H1 (cell line): ENCODE results near the gene CLCA4. TPM values are rescaled to one million over a fixed set of nuclear protein-coding genes. Genes with fewer than 3 reads are reported as not detected.

Source experiments
- CTCF ChIA-PET: fragments of 300-600 bp; sonication (Branson Sonifier 250); formaldehyde crosslinking; loops from one replicate; lab custom pipeline; 2021; ENCODE audit not compliant: partially characterized antibody; lab: Charles Lee
- POLR2A ChIA-PET: fragments of 300-600 bp; sonication (Branson Sonifier 250); formaldehyde crosslinking; loops from one replicate; lab custom pipeline; 2021; ENCODE audit warnings: inconsistent platforms; ENCODE audit not compliant: partially characterized antibody; lab: Charles Lee
- DNase-seq, 2 experiments: peaks; one replicate each; pipeline versions ENCODE4 v3.0.0 to v3.0.0-alpha.2; 2010 to 2022; ENCODE audit warnings: low spot score in 2 of 2, low read depth in 1 of 2, mixed read lengths in 1 of 2
- FAIRE-seq: peaks from 2 replicates; lab custom pipeline; 2011; peaks lifted over from hg19 to GRCh38; lab: Jason Lieb, UNC
- H2AFZ ChIP-seq: 2 replicates; pipeline ENCODE4 v1.8.1; 2012; ENCODE audit warnings: low read length, inconsistent platforms
- H2AK5ac ChIP-seq: 2 replicates; pipeline ENCODE4 v1.6.1; 2013; ENCODE audit warnings: low read depth, low read length
- H2BK120ac ChIP-seq: replicated peaks from 2 replicates; pipeline ENCODE3; 2013; ENCODE audit warnings: low read depth, low read length, inconsistent platforms
- H2BK12ac ChIP-seq: 2 replicates; pipeline ENCODE4 v1.6.1; 2013; ENCODE audit warnings: low read depth, low read length
- H2BK15ac ChIP-seq: 2 replicates; pipeline ENCODE4 v1.6.1; 2013; ENCODE audit warnings: low read length
- H2BK20ac ChIP-seq: 2 replicates; pipeline ENCODE4 v1.6.1; 2013; ENCODE audit warnings: low read length
- H2BK5ac ChIP-seq: 2 replicates; pipeline ENCODE4 v1.6.1; 2013; ENCODE audit warnings: low read depth, low read length
- H3K14ac ChIP-seq: 2 replicates; pipeline ENCODE4 v1.6.1; 2013; ENCODE audit warnings: inconsistent platforms; ENCODE audit not compliant: insufficient read length
- H3K18ac ChIP-seq: 2 replicates; pipeline ENCODE4 v1.6.1; 2013; ENCODE audit warnings: low read length; ENCODE audit errors: extremely low read depth
- H3K23ac ChIP-seq: 2 replicates; pipeline ENCODE4 v1.6.1; 2013; ENCODE audit warnings: inconsistent platforms; ENCODE audit not compliant: insufficient read length
- H3K23me2 ChIP-seq: 2 replicates; pipeline ENCODE4 v1.6.1; 2013; ENCODE audit warnings: low read depth, low read length
- H3K27ac ChIP-seq: 2 replicates; pipeline ENCODE4 v1.6.1; 2011; ENCODE audit warnings: low read depth, low read length, inconsistent platforms
- H3K27me3 ChIP-seq, 4 experiments: replicated peaks in 1 of 4; 1 replicate in 1 of 4; 2 replicates in 3 of 4; pipeline versions ENCODE4 v1.6.1 to v1.8.1; 2011 to 2013; ENCODE audit warnings: low read length in 3 of 4, mild to moderate bottlenecking in 3 of 4, inconsistent platforms in 2 of 4, mixed read lengths in 2 of 4, moderate library complexity in 1 of 4; ENCODE audit not compliant: control insufficient read depth in 3 of 4, insufficient read depth in 3 of 4; ENCODE audit errors: extremely low read depth in 1 of 4
- H3K36me3 ChIP-seq, 4 experiments: 2 replicates each; pipeline versions ENCODE4 v1.6.1 to v1.8.1; 2011 to 2013; ENCODE audit warnings: mild to moderate bottlenecking in 4 of 4, low read length in 3 of 4, moderate library complexity in 2 of 4, control low read depth in 1 of 4, inconsistent platforms in 1 of 4; ENCODE audit not compliant: insufficient read depth in 4 of 4, control insufficient read depth in 2 of 4
- H3K4ac ChIP-seq: replicated peaks from 2 replicates; pipeline ENCODE3; 2013; ENCODE audit warnings: low read length, low read depth, mixed read lengths, inconsistent platforms; ENCODE audit not compliant: insufficient read length
- H3K4me1 ChIP-seq, 4 experiments: replicated peaks in 1 of 4; 1 replicate in 1 of 4; 2 replicates in 3 of 4; pipeline versions ENCODE4 v1.6.1 to v1.8.1; 2011 to 2013; ENCODE audit warnings: low read length in 3 of 4, inconsistent platforms in 2 of 4, mixed read lengths in 1 of 4; ENCODE audit not compliant: insufficient read depth in 4 of 4, control insufficient read depth in 3 of 4
- H3K4me2 ChIP-seq, 2 experiments: 2 replicates each; pipeline versions ENCODE4 v1.6.1 to v1.8.1; 2011 to 2013; ENCODE audit warnings: low read depth in 2 of 2, low read length in 2 of 2, control low read depth in 1 of 2, inconsistent platforms in 1 of 2, mild to moderate bottlenecking in 1 of 2; ENCODE audit not compliant: insufficient read depth in 1 of 2
- H3K4me3 ChIP-seq, 4 experiments: fragments of 200-600, 300-600 bp in 1 of 4; sonication (generic), shearing (Covaris generic), sonication (Bioruptor Twin) in 1 of 4; 2 replicates each; pipeline versions ENCODE4 v1.5.1 to v1.8.1; 2011 to 2016; ENCODE audit warnings: low read length in 4 of 4, low read depth in 3 of 4, control low read depth in 2 of 4, inconsistent platforms in 2 of 4, mild to moderate bottlenecking in 2 of 4, mixed read lengths in 1 of 4, moderate library complexity in 1 of 4; ENCODE audit not compliant: insufficient read depth in 2 of 4; ENCODE audit errors: extremely low read depth in 1 of 4
- H3K56ac ChIP-seq: replicated peaks from 2 replicates; pipeline ENCODE3; 2013; ENCODE audit warnings: low read depth, mild to moderate bottlenecking, mixed read lengths, low read length, inconsistent platforms; ENCODE audit not compliant: insufficient read length
- H3K79me1 ChIP-seq: 2 replicates; pipeline ENCODE4 v1.6.1; 2013; ENCODE audit warnings: low read depth, low read length, control low read depth
- H3K79me2 ChIP-seq, 2 experiments: 2 replicates each; pipeline versions ENCODE4 v1.6.1 to v1.8.1; 2012 to 2013; ENCODE audit warnings: low read length in 2 of 2, mild to moderate bottlenecking in 2 of 2, inconsistent platforms in 1 of 2; ENCODE audit not compliant: insufficient read depth in 2 of 2, control insufficient read depth in 1 of 2
- H3K9ac ChIP-seq, 4 experiments: replicated peaks in 1 of 4; 1 replicate in 1 of 4; 2 replicates in 3 of 4; pipeline versions ENCODE4 v1.6.1 to v1.8.1; 2011 to 2013; ENCODE audit warnings: low read depth in 3 of 4, low read length in 3 of 4, control low read depth in 2 of 4, mild to moderate bottlenecking in 2 of 4, moderate library complexity in 2 of 4, inconsistent platforms in 1 of 4; ENCODE audit errors: extremely low read depth in 1 of 4
- H3K9me3 ChIP-seq, 2 experiments: 2 replicates each; pipeline versions ENCODE4 v1.6.1 to v1.8.1; 2012 to 2013; ENCODE audit warnings: mild to moderate bottlenecking in 2 of 2, moderate library complexity in 2 of 2, control low read depth in 1 of 2, inconsistent platforms in 1 of 2, low read depth in 1 of 2, low read length in 1 of 2, mixed read lengths in 1 of 2; ENCODE audit not compliant: insufficient read depth in 2 of 2
- H4K20me1 ChIP-seq, 2 experiments: replicated peaks in 1 of 2; 2 replicates each; pipeline versions ENCODE3 to v1.8.1; 2011 to 2013; ENCODE audit warnings: inconsistent platforms in 2 of 2, low read length in 2 of 2, mild to moderate bottlenecking in 1 of 2; ENCODE audit not compliant: insufficient read depth in 2 of 2, control insufficient read depth in 1 of 2
- H4K5ac ChIP-seq: 2 replicates; pipeline ENCODE4 v1.6.1; 2013; ENCODE audit warnings: low read length, low read depth, mixed read lengths, inconsistent platforms; ENCODE audit not compliant: insufficient read length
- H4K8ac ChIP-seq: 2 replicates; pipeline ENCODE4 v1.8.0; 2013; ENCODE audit warnings: mild to moderate bottlenecking, moderate library complexity, low read length, inconsistent platforms; ENCODE audit not compliant: insufficient read depth; ENCODE audit errors: extremely low read depth
- H4K91ac ChIP-seq: replicated peaks from 2 replicates; pipeline ENCODE3; 2013; ENCODE audit warnings: low read length, mixed read lengths, inconsistent platforms; ENCODE audit not compliant: insufficient read length
- CBX5 ChIP-seq: fragments of 300-800, 300-1000 bp; sonication (generic); IDR thresholded peaks from 2 replicates; pipeline ENCODE4 v1.7.1; 2016; ENCODE audit warnings: antibody characterized with exemption, low read length, low read depth
- CHD1 ChIP-seq: IDR thresholded peaks from 2 replicates; pipeline ENCODE4 v1.6.1; 2012; ENCODE audit warnings: low read depth, low read length, improper control_type of control experiment
- GTF2F1 ChIP-seq: IDR thresholded peaks from 2 replicates; pipeline ENCODE4 v1.6.1; 2012; ENCODE audit warnings: low read depth, low read length, improper control_type of control experiment, borderline replicate concordance
- NANOG ChIP-seq: IDR thresholded peaks from 2 replicates; pipeline ENCODE4 v1.6.1; 2011; ENCODE audit warnings: low read length, low read depth, mild to moderate bottlenecking, inconsistent platforms; ENCODE audit not compliant: insufficient read depth, poor library complexity, severe bottlenecking
- RNF2 ChIP-seq: fragments of 200-900, 300-1000 bp; sonication (generic); IDR thresholded peaks from 2 replicates; pipeline ENCODE4 v1.7.1; 2016; ENCODE audit warnings: borderline replicate concordance, low read depth, mild to moderate bottlenecking, antibody characterized with exemption, low read length; ENCODE audit not compliant: poor library complexity, severe bottlenecking; ENCODE audit errors: missing control alignments
- SIN3A ChIP-seq, 2 experiments: IDR thresholded peaks in 1 of 2; conservative IDR thresholded peaks in 1 of 2; 2 replicates each; pipeline ENCODE4 v1.6.1; 2011 to 2012; ENCODE audit warnings: low read length in 2 of 2, improper control_type of control experiment in 1 of 2, low read depth in 1 of 2, mild to moderate bottlenecking in 1 of 2
- SP4 ChIP-seq: IDR thresholded peaks from 2 replicates; pipeline ENCODE4 v1.6.1; 2012; ENCODE audit warnings: low read length, inconsistent platforms
- WGBS, 2 experiments: shearing (Covaris generic) in 1 of 2; methylation state at CpG; one replicate each; pipeline versions ENCODE4 v1.1.6 to v1.1.7; 2013 to 2015; ENCODE audit warnings: low lambda C conversion rate in 2 of 2, mixed read lengths in 2 of 2, inconsistent platforms in 1 of 2, low coverage in 1 of 2, missing lambda C conversion rate in 1 of 2; ENCODE audit not compliant: insufficient replicate concordance in 2 of 2, insufficient coverage in 1 of 2, insufficient read length in 1 of 2; ENCODE audit errors: extremely low coverage in 1 of 2, missing lambda C conversion rate in 1 of 2; 5-methylcytosine and 5-hydroxymethylcytosine counted together
- polyA plus RNA-seq, 7 experiments: library from polyadenylated mRNA; depleted of rRNA in 3 of 7; stranded (reverse) in 5 of 7; unstranded in 2 of 7; fragments of >200 nt in 5 of 7; fragments of 200-250 nt in 2 of 7; gene quantifications; 1 replicate in 5 of 7; 2 replicates in 1 of 7; 4 replicates in 1 of 7; pipeline versions ENCODE4 v1.2.1 to v1.2.3, GENCODE V29; 2011 to 2013; ENCODE audit warnings: missing spikeins in 2 of 7, mixed read lengths in 2 of 7
- total RNA-seq: library from RNA; stranded (reverse); fragmentation: NEBNext Ultra II Directional; extraction: Animal tissue kit (Norgen Biotek cat#: 25700); gene quantifications from 2 replicates; pipeline ENCODE4 v1.2.1, GENCODE V29; 2021

Gene CLCA4
- total and polyA plus RNA-seq, 2 of the 8 experiments (the other 6 are each of a cell fraction or from before 2014, with no cell fraction given), result not detected

- Histone ChIP-seq H3K4me3 (no peak overlapping the region), H3K23me2 (no peaks in the 10 kb centered on the region), H3K4ac (no peak overlapping the region), H3K27ac (no peak overlapping the region), H3K56ac (no peak overlapping the region), H3K14ac (no peak overlapping the region), H4K8ac (no peak overlapping the region), H2BK15ac (no peak overlapping the region), H2BK12ac (no peak overlapping the region), H4K20me1 (no peaks in the 10 kb centered on the region), H3K18ac (no peak overlapping the region), H3K9ac (no peak overlapping the region), H2BK5ac (no peak overlapping the region), H3K27me3 (no peaks in the 10 kb centered on the region), H3K36me3 (no peaks in the 10 kb centered on the region), H3K9me3 (no peaks in the 10 kb centered on the region), H3K23ac (no peak overlapping the region), H2AFZ (no peak overlapping the region), H4K91ac (no peak overlapping the region), H2AK5ac (no peak overlapping the region), H2BK20ac (no peak overlapping the region), H3K4me2 (no peak overlapping the region), H4K5ac (no peak overlapping the region), H3K79me2 (no peaks in the 10 kb centered on the region), H3K4me1 (no peaks in the 10 kb centered on the region), H3K79me1 (no peaks in the 10 kb centered on the region), H2BK120ac (no peak overlapping the region)
- ChIA-PET POLR2A (no interaction called here), CTCF (no interaction called here)
- no peak for FAIRE-seq
- WGBS, 2 experiments, result 94% methylated on average over 3 of the region's 3 CpGs; no CpG with 5 or more reads in 1 of the 2 experiments
- DNase-seq, result no peak
- no peak for TF ChIP-seq GTF2F1
- no peak for TF ChIP-seq CBX5
- no peak for TF ChIP-seq CHD1
- no peak for TF ChIP-seq NANOG
- no peak for TF ChIP-seq RNF2
- no peak for TF ChIP-seq SIN3A (conservative IDR thresholded peaks at IDR 0.05 in 1 of 2, IDR thresholded peaks at IDR 0.05 in 1 of 2; ENCODE audit: low read depth in 1 of 2, low read length in 2 of 2)
- TF ChIP-seq SP4, result no peak
These were observed 21.0 kb downstream of the CLCA4 start for GRCh38 chr1:86567878-86568277.
